Calu3 (cell line): ENCODE data around the gene SNRNP27. TPM values are rescaled to one million over a fixed set of nuclear protein-coding genes. Genes with fewer than 3 reads are reported as not detected.
A peak's percentile ranks its signal among the peaks of the same experiment; 100 is the strongest.

Experiments
- BruUV-seq: library from RNA; stranded (reverse); fragments of 400-500 nt; replicated peaks from 2 replicates; lab custom pipeline; 2021; lab: Mats Ljungman, UMichigan
- CTCF ChIA-PET: fragments of 300-600 bp; sonication (Branson Sonifier 250); formaldehyde crosslinking; loops from one replicate; lab custom pipeline; 2022; ENCODE audit warnings: antibody characterized with exemption; lab: Charles Lee
- DNase-seq: peaks from one replicate; pipeline ENCODE4 v3.0.0; 2022
- H3K27ac Mint-ChIP-seq: one replicate; pipeline ENCODE4 v1.8.0; 2022; ENCODE audit warnings: mixed read lengths; ENCODE audit not compliant: unreplicated experiment
- H3K27me3 Mint-ChIP-seq: one replicate; pipeline ENCODE4 v1.8.0; 2022; ENCODE audit warnings: mixed read lengths; ENCODE audit not compliant: unreplicated experiment
- H3K36me3 Mint-ChIP-seq: one replicate; pipeline ENCODE4 v1.8.0; 2022; ENCODE audit warnings: mild to moderate bottlenecking, moderate library complexity, mixed read lengths; ENCODE audit not compliant: insufficient read depth, unreplicated experiment
- H3K4me1 Mint-ChIP-seq: one replicate; pipeline ENCODE4 v1.8.0; 2022; ENCODE audit warnings: mild to moderate bottlenecking, low read depth, mixed read lengths; ENCODE audit not compliant: unreplicated experiment
- H3K4me3 Mint-ChIP-seq: one replicate; pipeline ENCODE4 v1.8.0; 2022; ENCODE audit warnings: mild to moderate bottlenecking, low read depth, moderate library complexity, mixed read lengths; ENCODE audit not compliant: unreplicated experiment
- H3K9me3 Mint-ChIP-seq: one replicate; pipeline ENCODE4 v1.8.0; 2022; ENCODE audit warnings: low read depth, mixed read lengths; ENCODE audit not compliant: unreplicated experiment
- intact Hi-C: fragments of 100-400 bp; cut with micrococcal nuclease; formaldehyde crosslinking; loops from one replicate; pipeline ENCODE4 v1.10.0; 2022; ENCODE audit not compliant: unreplicated experiment
- total RNA-seq: library from RNA; stranded (reverse); gene quantifications from 2 replicates; pipeline ENCODE4 v1.2.3, GENCODE V29; 2022
- TF ChIP-seq, protein P1 (sequence below): fragments of 200-600 bp; IDR thresholded peaks from one replicate; pipeline ENCODE4 v1.8.0; 2022; ENCODE audit warnings: antibody characterized with exemption; ENCODE audit not compliant: unreplicated experiment

SNRNP27 gene
- total RNA-seq, 1 experiment from 2014 or later = 36.3 TPM

GRCh38 chr2:69902213-69902922 lies 8.6 kb downstream of the SNRNP27 start:
- Mint-ChIP-seq H3K4me1 (peaks cover 15% of the 10 kb centered on the region), H3K27me3 (no peaks in the 10 kb centered on the region), H3K36me3 (peaks cover 18% of the 10 kb centered on the region), H3K27ac (no peak overlapping the region), H3K4me3 (no peak overlapping the region), H3K9me3 (no peaks in the 10 kb centered on the region)
- TF ChIP-seq, protein P1, sequence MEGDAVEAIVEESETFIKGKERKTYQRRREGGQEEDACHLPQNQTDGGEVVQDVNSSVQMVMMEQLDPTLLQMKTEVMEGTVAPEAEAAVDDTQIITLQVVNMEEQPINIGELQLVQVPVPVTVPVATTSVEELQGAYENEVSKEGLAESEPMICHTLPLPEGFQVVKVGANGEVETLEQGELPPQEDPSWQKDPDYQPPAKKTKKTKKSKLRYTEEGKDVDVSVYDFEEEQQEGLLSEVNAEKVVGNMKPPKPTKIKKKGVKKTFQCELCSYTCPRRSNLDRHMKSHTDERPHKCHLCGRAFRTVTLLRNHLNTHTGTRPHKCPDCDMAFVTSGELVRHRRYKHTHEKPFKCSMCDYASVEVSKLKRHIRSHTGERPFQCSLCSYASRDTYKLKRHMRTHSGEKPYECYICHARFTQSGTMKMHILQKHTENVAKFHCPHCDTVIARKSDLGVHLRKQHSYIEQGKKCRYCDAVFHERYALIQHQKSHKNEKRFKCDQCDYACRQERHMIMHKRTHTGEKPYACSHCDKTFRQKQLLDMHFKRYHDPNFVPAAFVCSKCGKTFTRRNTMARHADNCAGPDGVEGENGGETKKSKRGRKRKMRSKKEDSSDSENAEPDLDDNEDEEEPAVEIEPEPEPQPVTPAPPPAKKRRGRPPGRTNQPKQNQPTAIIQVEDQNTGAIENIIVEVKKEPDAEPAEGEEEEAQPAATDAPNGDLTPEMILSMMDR = no peak
- DNase-seq = no peak
- BruUV-seq = no TSS peak
- CTCF ChIA-PET = interaction anchor here (0.7 kb wide), 1 partner anchor 14 kb away, joined by 3 read pairs; no protein-coding TSS in a partner anchor
- intact Hi-C loops = no loop called here

DNA sequence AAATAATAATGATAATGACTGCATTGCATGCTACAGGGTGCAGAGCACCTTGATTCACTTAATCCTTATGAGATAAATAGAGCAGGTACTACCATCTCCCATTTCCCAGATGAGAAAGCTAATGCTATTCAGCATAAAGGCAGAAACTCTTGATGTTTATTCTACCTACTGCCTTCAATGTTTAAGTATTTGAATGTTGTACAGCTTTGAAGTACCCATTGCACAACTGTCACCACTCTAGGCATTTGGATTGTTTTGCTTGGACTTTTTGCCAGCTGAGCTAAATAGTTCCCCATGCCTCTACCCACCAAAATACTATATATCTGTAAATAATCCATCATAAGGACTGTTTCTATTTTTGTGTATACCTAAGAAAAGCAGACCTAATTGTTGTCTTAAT lies 13.5 kb downstream of the SNRNP27 start:
- BruUV-seq = no TSS peak
- Mint-ChIP-seq H3K27ac (no peak overlapping the region), H3K27me3 (no peaks in the 10 kb centered on the region), H3K4me3 (no peak overlapping the region), H3K9me3 (no peaks in the 10 kb centered on the region), H3K4me1 (peaks cover 5% of the 10 kb centered on the region), H3K36me3 (peaks cover 10% of the 10 kb centered on the region)
- TF ChIP-seq, protein P1 = no peak
- CTCF ChIA-PET = no interaction called here
- DNase-seq = no peak
- intact Hi-C loops = no loop called here

DNA sequence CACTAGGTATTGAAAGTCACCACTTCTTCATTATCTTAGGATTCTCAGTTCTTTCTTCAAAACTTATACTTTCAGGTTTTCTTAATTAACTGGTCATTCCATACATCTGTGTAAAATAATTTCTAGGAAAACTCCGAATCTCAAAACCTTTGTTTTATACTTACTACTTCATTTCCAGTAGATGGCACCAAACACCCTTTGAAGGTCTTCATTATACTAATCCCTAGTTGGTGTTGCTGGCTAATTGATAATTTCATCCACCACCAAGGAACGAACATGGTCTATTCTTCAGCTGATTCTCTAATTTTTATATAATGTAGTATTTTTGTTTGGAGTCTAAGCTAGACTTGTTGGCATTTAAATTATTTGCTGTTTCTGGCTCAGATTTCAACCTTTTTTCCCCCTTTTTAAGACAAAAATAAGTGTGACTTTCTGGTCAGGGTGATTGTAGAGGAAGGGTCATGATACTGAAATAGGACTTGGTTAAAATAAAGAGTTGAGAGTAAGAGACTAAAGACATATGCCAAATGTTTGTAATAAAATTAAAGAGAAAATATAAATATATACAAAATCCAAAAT lies 18.3 kb downstream of the SNRNP27 start:
- H3K27ac Mint-ChIP-seq = no peak overlapping the region
- intact Hi-C loops = loop anchor here (1.0 to 5.0 kb wide), 2 partner anchors 158 to 185 kb away; no protein-coding TSS in a partner anchor
- H3K4me3 Mint-ChIP-seq = no peak overlapping the region
- no TSS peak for BruUV-seq
- CTCF ChIA-PET = interaction anchor here (0.6 to 4.1 kb wide), 4 partner anchors 159 to 382 kb away, joined by 3 to 32 read pairs (median 16); partner anchors contain the start of gene SNRPG
- no peaks in the 10 kb centered on the region for H3K9me3 Mint-ChIP-seq
- DNase-seq = no peak
- peaks cover 15% of the 10 kb centered on the region for H3K4me1 Mint-ChIP-seq
- H3K27me3 Mint-ChIP-seq = no peaks in the 10 kb centered on the region
- H3K36me3 Mint-ChIP-seq = peaks cover 43% of the 10 kb centered on the region
- TF ChIP-seq, protein P1 = peak; percentile 48

GRCh38 chr2:69914164-69914949 lies 20.6 kb downstream of the SNRNP27 start:
- BruUV-seq = TSS peak; percentile 94
- DNase-seq = peak; percentile 99
- TF ChIP-seq, protein P1 = no peak
- Mint-ChIP-seq H3K4me3 (peak overlapping the region; percentile 76), H3K27ac (peak overlapping the region; percentile 98), H3K9me3 (no peaks in the 10 kb centered on the region), H3K27me3 (no peaks in the 10 kb centered on the region), H3K36me3 (peaks cover 58% of the 10 kb centered on the region), H3K4me1 (peaks cover 27% of the 10 kb centered on the region)
- intact Hi-C loops = loop anchor here (2.0 to 5.0 kb wide), 3 partner anchors 187 to 378 kb away; partner anchors contain the start of gene SNRPG
- CTCF ChIA-PET = interaction anchor here (0.7 to 4.1 kb wide), 15 partner anchors 19 to 387 kb away, joined by 3 to 32 read pairs (median 5); partner anchors contain the start of genes C2orf42, FAM136A and SNRPG
